ENCODE results near the gene CDKN1C.

DNA sequence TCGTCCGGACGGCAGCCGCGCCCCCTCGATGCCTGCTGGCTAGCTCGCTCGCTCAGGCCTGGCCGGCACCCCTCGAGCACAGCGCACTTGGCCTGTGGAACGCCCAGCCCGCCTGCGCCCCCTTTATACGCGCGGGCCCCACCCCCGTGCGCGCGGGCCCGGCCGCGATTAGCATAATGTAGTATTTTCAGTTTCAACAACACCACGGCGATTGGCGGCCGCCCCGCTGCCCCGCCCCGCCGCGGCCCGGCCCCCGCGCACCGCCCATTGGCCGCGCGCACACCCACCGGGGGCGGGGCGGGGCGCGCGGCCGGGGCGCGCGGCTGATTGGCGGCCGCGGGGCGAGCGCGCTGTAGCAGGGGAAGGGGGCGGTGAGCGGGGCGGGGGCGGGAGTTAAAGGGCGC is at the start of gene CDKN1C:
- TF ChIP-seq, protein P1, sequence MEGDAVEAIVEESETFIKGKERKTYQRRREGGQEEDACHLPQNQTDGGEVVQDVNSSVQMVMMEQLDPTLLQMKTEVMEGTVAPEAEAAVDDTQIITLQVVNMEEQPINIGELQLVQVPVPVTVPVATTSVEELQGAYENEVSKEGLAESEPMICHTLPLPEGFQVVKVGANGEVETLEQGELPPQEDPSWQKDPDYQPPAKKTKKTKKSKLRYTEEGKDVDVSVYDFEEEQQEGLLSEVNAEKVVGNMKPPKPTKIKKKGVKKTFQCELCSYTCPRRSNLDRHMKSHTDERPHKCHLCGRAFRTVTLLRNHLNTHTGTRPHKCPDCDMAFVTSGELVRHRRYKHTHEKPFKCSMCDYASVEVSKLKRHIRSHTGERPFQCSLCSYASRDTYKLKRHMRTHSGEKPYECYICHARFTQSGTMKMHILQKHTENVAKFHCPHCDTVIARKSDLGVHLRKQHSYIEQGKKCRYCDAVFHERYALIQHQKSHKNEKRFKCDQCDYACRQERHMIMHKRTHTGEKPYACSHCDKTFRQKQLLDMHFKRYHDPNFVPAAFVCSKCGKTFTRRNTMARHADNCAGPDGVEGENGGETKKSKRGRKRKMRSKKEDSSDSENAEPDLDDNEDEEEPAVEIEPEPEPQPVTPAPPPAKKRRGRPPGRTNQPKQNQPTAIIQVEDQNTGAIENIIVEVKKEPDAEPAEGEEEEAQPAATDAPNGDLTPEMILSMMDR (IDR thresholded peaks at IDR 0.05; ENCODE audit: low read depth, low read length, missing input control): no peak
- TF ChIP-seq RAD21 (IDR thresholded peaks at IDR 0.05) (no peak), TAF1 (conservative IDR thresholded peaks at IDR 0.05) (no peak)
- TF ChIP-seq, protein P2, sequence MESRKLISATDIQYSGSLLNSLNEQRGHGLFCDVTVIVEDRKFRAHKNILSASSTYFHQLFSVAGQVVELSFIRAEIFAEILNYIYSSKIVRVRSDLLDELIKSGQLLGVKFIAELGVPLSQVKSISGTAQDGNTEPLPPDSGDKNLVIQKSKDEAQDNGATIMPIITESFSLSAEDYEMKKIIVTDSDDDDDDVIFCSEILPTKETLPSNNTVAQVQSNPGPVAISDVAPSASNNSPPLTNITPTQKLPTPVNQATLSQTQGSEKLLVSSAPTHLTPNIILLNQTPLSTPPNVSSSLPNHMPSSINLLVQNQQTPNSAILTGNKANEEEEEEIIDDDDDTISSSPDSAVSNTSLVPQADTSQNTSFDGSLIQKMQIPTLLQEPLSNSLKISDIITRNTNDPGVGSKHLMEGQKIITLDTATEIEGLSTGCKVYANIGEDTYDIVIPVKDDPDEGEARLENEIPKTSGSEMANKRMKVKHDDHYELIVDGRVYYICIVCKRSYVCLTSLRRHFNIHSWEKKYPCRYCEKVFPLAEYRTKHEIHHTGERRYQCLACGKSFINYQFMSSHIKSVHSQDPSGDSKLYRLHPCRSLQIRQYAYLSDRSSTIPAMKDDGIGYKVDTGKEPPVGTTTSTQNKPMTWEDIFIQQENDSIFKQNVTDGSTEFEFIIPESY (IDR thresholded peaks at IDR 0.05): no peak
- TF ChIP-seq, protein P3, sequence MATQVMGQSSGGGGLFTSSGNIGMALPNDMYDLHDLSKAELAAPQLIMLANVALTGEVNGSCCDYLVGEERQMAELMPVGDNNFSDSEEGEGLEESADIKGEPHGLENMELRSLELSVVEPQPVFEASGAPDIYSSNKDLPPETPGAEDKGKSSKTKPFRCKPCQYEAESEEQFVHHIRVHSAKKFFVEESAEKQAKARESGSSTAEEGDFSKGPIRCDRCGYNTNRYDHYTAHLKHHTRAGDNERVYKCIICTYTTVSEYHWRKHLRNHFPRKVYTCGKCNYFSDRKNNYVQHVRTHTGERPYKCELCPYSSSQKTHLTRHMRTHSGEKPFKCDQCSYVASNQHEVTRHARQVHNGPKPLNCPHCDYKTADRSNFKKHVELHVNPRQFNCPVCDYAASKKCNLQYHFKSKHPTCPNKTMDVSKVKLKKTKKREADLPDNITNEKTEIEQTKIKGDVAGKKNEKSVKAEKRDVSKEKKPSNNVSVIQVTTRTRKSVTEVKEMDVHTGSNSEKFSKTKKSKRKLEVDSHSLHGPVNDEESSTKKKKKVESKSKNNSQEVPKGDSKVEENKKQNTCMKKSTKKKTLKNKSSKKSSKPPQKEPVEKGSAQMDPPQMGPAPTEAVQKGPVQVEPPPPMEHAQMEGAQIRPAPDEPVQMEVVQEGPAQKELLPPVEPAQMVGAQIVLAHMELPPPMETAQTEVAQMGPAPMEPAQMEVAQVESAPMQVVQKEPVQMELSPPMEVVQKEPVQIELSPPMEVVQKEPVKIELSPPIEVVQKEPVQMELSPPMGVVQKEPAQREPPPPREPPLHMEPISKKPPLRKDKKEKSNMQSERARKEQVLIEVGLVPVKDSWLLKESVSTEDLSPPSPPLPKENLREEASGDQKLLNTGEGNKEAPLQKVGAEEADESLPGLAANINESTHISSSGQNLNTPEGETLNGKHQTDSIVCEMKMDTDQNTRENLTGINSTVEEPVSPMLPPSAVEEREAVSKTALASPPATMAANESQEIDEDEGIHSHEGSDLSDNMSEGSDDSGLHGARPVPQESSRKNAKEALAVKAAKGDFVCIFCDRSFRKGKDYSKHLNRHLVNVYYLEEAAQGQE (IDR thresholded peaks at IDR 0.05): no peak
- TF ChIP-seq, protein P4, sequence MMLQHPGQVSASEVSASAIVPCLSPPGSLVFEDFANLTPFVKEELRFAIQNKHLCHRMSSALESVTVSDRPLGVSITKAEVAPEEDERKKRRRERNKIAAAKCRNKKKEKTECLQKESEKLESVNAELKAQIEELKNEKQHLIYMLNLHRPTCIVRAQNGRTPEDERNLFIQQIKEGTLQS (IDR thresholded peaks at IDR 0.05): no peak
- TF ChIP-seq, protein P5, sequence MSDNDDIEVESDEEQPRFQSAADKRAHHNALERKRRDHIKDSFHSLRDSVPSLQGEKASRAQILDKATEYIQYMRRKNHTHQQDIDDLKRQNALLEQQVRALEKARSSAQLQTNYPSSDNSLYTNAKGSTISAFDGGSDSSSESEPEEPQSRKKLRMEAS (IDR thresholded peaks at IDR 0.05): no peak

All from liver (tissue), 3 donors.